SKM-1 treated with dmso at 0.1 percent for 144 hours (cell line): ENCODE results near the gene LRP1.

Experiments
- DNase-seq: peaks from one replicate; lab custom pipeline; 2025; ENCODE audit not compliant: unreplicated experiment; lab: John Stamatoyannopoulos, UW

Gene LRP1

DNA sequence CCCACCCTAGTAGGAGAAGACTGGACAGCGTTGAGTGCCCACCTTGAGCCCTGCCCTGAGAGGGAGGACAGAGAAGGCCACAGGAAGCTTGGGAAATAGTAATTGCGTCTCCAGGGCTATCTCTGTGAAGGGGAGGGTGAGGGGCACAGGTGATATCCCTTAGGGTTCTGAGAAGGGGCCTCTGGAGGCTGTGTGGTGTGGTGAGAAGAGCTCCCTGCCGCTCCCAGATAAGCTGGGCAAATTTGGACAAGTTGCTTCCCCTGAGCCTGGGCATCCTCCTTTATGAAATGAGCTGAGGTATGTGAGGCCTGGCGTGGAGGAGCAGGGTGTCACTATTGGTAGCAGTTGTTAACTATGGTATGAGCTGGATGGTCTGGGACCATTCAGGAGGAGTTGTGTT, 42.6 kb downstream of the LRP1 start:
- DNase-seq, result no peak

DNA sequence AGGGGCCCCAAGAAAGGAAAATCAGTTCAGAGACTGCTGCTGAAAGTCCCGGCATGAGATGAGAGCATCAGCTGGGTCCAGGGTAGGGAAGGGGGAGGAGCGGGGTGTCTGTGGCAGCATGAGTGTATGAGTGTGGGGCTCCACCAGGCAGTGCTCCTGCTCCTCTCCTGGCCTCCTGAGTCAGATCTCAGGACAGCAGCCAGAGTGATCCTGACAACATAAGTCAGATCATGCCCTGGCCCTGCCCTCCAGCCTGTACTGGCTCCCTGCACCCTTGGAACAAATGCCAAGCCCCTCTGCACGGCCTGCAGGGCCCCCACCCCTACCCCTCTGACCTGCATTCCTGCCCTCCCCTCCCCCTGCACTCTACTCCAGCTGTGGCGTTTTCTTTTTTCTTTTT, 43.4 kb downstream of the LRP1 start:
- DNase-seq, result no peak

GRCh38 chr12:57173089-57173488, 44.8 kb downstream of the LRP1 start:
- no peak for DNase-seq

GRCh38 chr12:57173683-57174082, 45.4 kb downstream of the LRP1 start:
- no peak for DNase-seq

DNA sequence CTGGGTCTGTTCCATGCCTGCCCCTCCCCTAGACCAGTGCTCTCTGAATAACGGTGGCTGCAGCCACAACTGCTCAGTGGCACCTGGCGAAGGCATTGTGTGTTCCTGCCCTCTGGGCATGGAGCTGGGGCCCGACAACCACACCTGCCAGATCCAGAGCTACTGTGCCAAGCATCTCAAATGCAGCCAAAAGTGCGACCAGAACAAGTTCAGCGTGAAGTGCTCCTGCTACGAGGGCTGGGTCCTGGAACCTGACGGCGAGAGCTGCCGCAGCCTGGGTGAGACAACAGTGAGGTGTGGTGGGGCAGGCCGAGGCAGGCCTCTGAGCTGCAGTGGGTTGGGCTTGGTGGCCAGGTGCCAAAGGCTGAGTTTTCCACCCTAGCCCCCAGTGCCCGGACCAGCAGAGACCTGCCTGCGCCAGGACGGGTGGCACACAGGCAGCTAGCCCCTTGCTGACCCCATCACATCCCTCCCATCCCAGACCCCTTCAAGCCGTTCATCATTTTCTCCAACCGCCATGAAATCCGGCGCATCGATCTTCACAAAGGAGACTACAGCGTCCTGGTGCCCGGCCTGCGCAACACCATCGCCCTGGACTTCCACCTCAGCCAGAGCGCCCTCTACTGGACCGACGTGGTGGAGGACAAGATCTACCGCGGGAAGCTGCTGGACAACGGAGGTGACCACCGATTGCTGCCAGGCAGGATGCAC, 47.3 kb downstream of the LRP1 start:
- DNase-seq, result peak; percentile 45

DNA sequence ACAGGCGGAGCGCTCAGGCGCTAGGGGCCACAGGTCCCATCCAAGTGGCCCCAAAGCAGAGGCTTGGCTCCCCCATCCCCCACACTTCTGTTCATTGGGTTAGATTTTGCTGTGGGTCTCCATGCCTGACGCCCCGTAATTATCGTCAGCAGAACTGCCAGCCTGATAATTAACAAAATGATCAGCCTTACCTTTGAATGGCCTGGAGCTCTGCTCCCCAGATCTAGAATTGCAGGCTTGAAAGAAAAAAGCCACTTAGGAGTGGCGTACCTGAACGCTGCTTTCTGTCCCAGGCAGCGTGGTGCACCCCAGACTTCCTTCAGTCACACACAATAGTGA, 47.8 kb downstream of the LRP1 start:
- DNase-seq, result no peak

DNA sequence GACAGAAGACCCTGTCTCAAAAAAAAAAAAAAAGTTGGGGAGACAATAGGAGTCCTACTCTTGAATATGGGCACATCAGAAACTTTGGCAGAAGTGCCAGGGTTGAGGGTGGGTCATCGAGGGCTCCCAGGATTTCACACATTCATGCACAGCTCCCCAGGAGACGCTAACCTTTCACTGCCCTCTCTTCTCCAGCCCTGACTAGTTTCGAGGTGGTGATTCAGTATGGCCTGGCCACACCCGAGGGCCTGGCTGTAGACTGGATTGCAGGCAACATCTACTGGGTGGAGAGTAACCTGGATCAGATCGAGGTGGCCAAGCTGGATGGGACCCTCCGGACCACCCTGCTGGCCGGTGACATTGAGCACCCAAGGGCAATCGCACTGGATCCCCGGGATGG, 48.6 kb downstream of the LRP1 start:
- no peak for DNase-seq

DNA sequence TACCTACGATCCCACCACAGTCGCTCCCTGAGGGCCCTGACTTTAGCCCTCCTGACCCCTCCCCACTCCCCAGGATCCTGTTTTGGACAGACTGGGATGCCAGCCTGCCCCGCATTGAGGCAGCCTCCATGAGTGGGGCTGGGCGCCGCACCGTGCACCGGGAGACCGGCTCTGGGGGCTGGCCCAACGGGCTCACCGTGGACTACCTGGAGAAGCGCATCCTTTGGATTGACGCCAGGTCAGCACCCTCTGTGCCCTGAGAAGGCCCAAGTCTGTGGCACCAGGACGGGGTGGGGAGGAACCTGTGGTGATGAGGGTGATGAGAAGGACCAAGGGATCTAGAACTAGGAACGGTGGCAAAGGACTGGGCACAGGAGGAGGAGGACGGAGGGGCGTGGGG, 49.1 kb downstream of the LRP1 start:
- no peak for DNase-seq

DNA sequence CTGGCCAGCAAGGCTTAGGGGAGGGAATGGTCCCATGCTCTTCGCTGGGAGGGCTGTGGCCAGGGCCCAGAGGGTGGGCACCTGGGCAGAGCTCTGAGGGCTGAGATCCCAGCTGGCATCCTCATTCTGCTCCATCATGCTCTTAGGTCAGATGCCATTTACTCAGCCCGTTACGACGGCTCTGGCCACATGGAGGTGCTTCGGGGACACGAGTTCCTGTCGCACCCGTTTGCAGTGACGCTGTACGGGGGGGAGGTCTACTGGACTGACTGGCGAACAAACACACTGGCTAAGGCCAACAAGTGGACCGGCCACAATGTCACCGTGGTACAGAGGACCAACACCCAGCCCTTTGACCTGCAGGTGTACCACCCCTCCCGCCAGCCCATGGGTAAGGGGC, 49.9 kb downstream of the LRP1 start:
- DNase-seq, result no peak

DNA sequence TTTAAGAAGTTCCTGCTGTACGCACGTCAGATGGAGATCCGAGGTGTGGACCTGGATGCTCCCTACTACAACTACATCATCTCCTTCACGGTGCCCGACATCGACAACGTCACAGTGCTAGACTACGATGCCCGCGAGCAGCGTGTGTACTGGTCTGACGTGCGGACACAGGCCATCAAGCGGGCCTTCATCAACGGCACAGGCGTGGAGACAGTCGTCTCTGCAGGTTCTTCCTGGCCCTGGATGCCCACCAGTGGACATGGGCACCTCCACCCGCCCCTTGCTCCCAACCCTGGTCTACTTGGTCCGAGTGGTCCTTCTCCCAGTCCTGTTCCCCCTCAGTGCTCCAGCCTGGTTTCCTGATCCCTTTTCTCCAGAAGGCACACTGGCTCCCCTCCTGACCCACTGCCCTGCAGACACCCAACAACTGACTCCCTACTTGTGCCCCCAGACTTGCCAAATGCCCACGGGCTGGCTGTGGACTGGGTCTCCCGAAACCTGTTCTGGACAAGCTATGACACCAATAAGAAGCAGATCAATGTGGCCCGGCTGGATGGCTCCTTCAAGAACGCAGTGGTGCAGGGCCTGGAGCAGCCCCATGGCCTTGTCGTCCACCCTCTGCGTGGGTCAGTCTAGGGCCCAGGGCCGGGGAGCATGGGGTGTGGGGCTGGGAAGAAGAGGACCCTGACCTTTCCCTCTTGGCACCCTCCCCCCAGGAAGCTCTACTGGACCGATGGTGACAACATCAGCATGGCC, 51.2 kb downstream of the LRP1 start:
- no peak for DNase-seq

DNA sequence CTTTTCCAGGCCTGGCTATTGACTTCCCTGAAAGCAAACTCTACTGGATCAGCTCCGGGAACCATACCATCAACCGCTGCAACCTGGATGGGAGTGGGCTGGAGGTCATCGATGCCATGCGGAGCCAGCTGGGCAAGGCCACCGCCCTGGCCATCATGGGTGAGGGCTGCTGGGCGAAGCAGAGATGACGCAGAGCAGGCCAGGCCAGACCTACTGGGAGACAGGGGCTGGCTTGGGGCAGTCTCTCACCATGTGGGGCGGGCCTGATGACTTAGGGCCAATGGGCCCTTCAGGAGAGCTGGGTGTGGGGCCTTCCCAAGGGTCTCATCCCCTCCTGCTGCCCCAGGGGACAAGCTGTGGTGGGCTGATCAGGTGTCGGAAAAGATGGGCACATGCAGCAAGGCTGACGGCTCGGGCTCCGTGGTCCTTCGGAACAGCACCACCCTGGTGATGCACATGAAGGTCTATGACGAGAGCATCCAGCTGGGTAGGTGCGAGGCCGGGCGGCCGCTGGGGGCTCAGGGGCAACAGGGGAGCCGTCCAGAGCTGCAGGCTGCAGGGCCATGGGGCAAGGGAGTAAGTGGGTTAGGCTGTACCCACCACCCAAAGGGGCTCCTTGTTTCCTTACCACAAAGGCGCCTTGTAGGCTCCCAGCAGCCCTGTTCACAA, 52.2 kb downstream of the LRP1 start:
- no peak for DNase-seq

- no peak for DNase-seq
Measured at GRCh38 chr12:57181072-57181471, 52.8 kb downstream of the LRP1 start.

GRCh38 chr12:57181561-57182155, 53.4 kb downstream of the LRP1 start:
- DNase-seq, result no peak

GRCh38 chr12:57182918-57183575, 54.8 kb downstream of the LRP1 start:
- peak; percentile 10 for DNase-seq

GRCh38 chr12:57183939-57184725, 55.8 kb downstream of the LRP1 start:
- no peak for DNase-seq

- no peak for DNase-seq
Measured at GRCh38 chr12:57185403-57185802, 57.1 kb downstream of the LRP1 start.

GRCh38 chr12:57185906-57186508, 57.7 kb downstream of the LRP1 start:
- no peak for DNase-seq

DNA sequence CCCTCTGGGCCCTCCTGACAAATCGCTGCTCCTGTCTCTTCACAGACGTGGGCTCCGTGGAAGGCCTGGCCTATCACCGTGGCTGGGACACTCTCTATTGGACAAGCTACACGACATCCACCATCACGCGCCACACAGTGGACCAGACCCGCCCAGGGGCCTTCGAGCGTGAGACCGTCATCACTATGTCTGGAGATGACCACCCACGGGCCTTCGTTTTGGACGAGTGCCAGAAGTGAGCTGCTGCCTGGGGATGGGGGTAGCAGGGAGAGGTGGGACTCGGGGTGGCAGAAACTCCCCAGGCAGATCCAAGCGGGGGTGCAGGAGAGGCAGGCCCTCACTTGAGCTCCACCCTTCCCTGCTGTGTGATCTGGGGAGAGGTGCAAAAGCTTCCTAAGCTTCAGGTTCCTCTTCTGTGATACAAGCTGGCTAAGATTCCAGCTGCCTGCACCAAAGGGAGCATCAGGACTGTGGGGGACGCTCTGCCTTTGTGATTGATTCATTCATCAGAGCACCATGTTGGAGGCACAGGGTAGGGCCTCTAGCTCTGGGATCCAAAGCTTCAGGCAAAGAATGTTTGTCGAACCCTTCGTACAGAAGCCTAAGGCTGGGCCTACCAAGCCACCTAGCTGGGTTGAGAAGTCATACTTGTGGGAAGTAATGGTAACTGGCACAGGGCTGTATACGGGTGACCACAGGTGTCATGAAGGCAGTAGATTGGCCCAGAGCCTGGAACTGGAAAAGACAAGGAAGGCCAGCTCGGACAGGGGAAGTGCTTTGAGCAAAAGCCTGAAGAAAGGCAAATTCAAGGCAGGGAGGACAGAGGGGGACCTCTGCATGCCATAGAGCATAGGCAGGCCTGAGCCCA, 59.2 kb downstream of the LRP1 start:
- DNase-seq, result no peak

GRCh38 chr12:57188090-57188425, 59.8 kb downstream of the LRP1 start:
- DNase-seq, result no peak
